NCI-H524 treated with DMSO at 0.1 percent for 48 hours (cell line): ENCODE data around the gene AP1M2.

Experiments
- DNase-seq: peaks from one replicate; lab custom pipeline; 2025; lab: John Stamatoyannopoulos, UW

The AP1M2 gene

GRCh38 chr19:10587022-10587838, at the start of gene AP1M2:
TSS of gene AP1M2 (minus strand) at chr19:10587312. CDS start at chr19:10587231, 81 bp downstream.
- DNase-seq: no peak

- DNase-seq: no peak
Measured at GRCh38 chr19:10636304-10636972, 49.3 kb upstream of the AP1M2 start.

GRCh38 chr19:10634963-10635362, 47.9 kb upstream of the AP1M2 start:
- no peak for DNase-seq

- DNase-seq: no peak
Measured at GRCh38 chr19:10634430-10634829, 47.3 kb upstream of the AP1M2 start.

GRCh38 chr19:10631874-10632273, 44.8 kb upstream of the AP1M2 start:
- no peak for DNase-seq

- DNase-seq: no peak
Measured at GRCh38 chr19:10625762-10626138, 38.6 kb upstream of the AP1M2 start.

- DNase-seq: no peak
Measured at GRCh38 chr19:10625003-10625761, 38.1 kb upstream of the AP1M2 start, which contains the start of gene SLC44A2. TSS of gene SLC44A2 (plus strand) at chr19:10625553. CDS start at chr19:10625634, 81 bp downstream.

GRCh38 chr19:10624585-10624984, 37.5 kb upstream of the AP1M2 start:
- no peak for DNase-seq

- no peak for DNase-seq
Measured at GRCh38 chr19:10621966-10622365, 34.9 kb upstream of the AP1M2 start.

- DNase-seq: no peak
Measured at GRCh38 chr19:10620786-10621185, 33.7 kb upstream of the AP1M2 start.

- no peak for DNase-seq
Measured at GRCh38 chr19:10618846-10619245, 31.7 kb upstream of the AP1M2 start.

GRCh38 chr19:10617409-10618121, 30.5 kb upstream of the AP1M2 start:
- DNase-seq: no peak

GRCh38 chr19:10615429-10616023, 28.4 kb upstream of the AP1M2 start:
- DNase-seq: no peak

GRCh38 chr19:10612499-10613119, 25.5 kb upstream of the AP1M2 start:
- DNase-seq: no peak

GRCh38 chr19:10611907-10612306, 24.8 kb upstream of the AP1M2 start:
- DNase-seq: no peak

GRCh38 chr19:10604460-10604980, 17.4 kb upstream of the AP1M2 start:
- DNase-seq: no peak

- DNase-seq: no peak
Measured at GRCh38 chr19:10603873-10604459, 16.9 kb upstream of the AP1M2 start.

- DNase-seq: no peak
Measured at GRCh38 chr19:10603084-10603872, 16.2 kb upstream of the AP1M2 start.

GRCh38 chr19:10602330-10603083, 15.4 kb upstream of the AP1M2 start:
- DNase-seq: no peak
